H1 (cell line): ENCODE data around the gene LDLRAD4. TPM values are rescaled to one million over a fixed set of nuclear protein-coding genes. Genes with fewer than 3 reads are reported as not detected.

Source experiments
- CTCF ChIA-PET: fragments of 300-600 bp; sonication (Branson Sonifier 250); formaldehyde crosslinking; loops from one replicate; lab custom pipeline; 2021; ENCODE audit not compliant: partially characterized antibody; lab: Charles Lee
- POLR2A ChIA-PET: fragments of 300-600 bp; sonication (Branson Sonifier 250); formaldehyde crosslinking; loops from one replicate; lab custom pipeline; 2021; ENCODE audit warnings: inconsistent platforms; ENCODE audit not compliant: partially characterized antibody; lab: Charles Lee
- DNase-seq, 2 experiments: peaks; one replicate each; pipeline versions ENCODE4 v3.0.0 to v3.0.0-alpha.2; 2010 to 2022; ENCODE audit warnings: low spot score in 2 of 2, low read depth in 1 of 2, mixed read lengths in 1 of 2
- FAIRE-seq: peaks from 2 replicates; lab custom pipeline; 2011; peaks lifted over from hg19 to GRCh38; lab: Jason Lieb, UNC
- H2AFZ ChIP-seq: 2 replicates; pipeline ENCODE4 v1.8.1; 2012; ENCODE audit warnings: low read length, inconsistent platforms
- H2AK5ac ChIP-seq: 2 replicates; pipeline ENCODE4 v1.6.1; 2013; ENCODE audit warnings: low read depth, low read length
- H2BK120ac ChIP-seq: replicated peaks from 2 replicates; pipeline ENCODE3; 2013; ENCODE audit warnings: low read depth, low read length, inconsistent platforms
- H2BK12ac ChIP-seq: 2 replicates; pipeline ENCODE4 v1.6.1; 2013; ENCODE audit warnings: low read depth, low read length
- H2BK15ac ChIP-seq: 2 replicates; pipeline ENCODE4 v1.6.1; 2013; ENCODE audit warnings: low read length
- H2BK20ac ChIP-seq: 2 replicates; pipeline ENCODE4 v1.6.1; 2013; ENCODE audit warnings: low read length
- H2BK5ac ChIP-seq: 2 replicates; pipeline ENCODE4 v1.6.1; 2013; ENCODE audit warnings: low read depth, low read length
- H3K14ac ChIP-seq: 2 replicates; pipeline ENCODE4 v1.6.1; 2013; ENCODE audit warnings: inconsistent platforms; ENCODE audit not compliant: insufficient read length
- H3K18ac ChIP-seq: 2 replicates; pipeline ENCODE4 v1.6.1; 2013; ENCODE audit warnings: low read length; ENCODE audit errors: extremely low read depth
- H3K23ac ChIP-seq: 2 replicates; pipeline ENCODE4 v1.6.1; 2013; ENCODE audit warnings: inconsistent platforms; ENCODE audit not compliant: insufficient read length
- H3K23me2 ChIP-seq: 2 replicates; pipeline ENCODE4 v1.6.1; 2013; ENCODE audit warnings: low read depth, low read length
- H3K27ac ChIP-seq: 2 replicates; pipeline ENCODE4 v1.6.1; 2011; ENCODE audit warnings: low read depth, low read length, inconsistent platforms
- H3K27me3 ChIP-seq, 4 experiments: replicated peaks in 1 of 4; 1 replicate in 1 of 4; 2 replicates in 3 of 4; pipeline versions ENCODE4 v1.6.1 to v1.8.1; 2011 to 2013; ENCODE audit warnings: low read length in 3 of 4, mild to moderate bottlenecking in 3 of 4, inconsistent platforms in 2 of 4, mixed read lengths in 2 of 4, moderate library complexity in 1 of 4; ENCODE audit not compliant: control insufficient read depth in 3 of 4, insufficient read depth in 3 of 4; ENCODE audit errors: extremely low read depth in 1 of 4
- H3K36me3 ChIP-seq, 4 experiments: 2 replicates each; pipeline versions ENCODE4 v1.6.1 to v1.8.1; 2011 to 2013; ENCODE audit warnings: mild to moderate bottlenecking in 4 of 4, low read length in 3 of 4, moderate library complexity in 2 of 4, control low read depth in 1 of 4, inconsistent platforms in 1 of 4; ENCODE audit not compliant: insufficient read depth in 4 of 4, control insufficient read depth in 2 of 4
- H3K4ac ChIP-seq: replicated peaks from 2 replicates; pipeline ENCODE3; 2013; ENCODE audit warnings: low read length, low read depth, mixed read lengths, inconsistent platforms; ENCODE audit not compliant: insufficient read length
- H3K4me1 ChIP-seq, 4 experiments: replicated peaks in 1 of 4; 1 replicate in 1 of 4; 2 replicates in 3 of 4; pipeline versions ENCODE4 v1.6.1 to v1.8.1; 2011 to 2013; ENCODE audit warnings: low read length in 3 of 4, inconsistent platforms in 2 of 4, mixed read lengths in 1 of 4; ENCODE audit not compliant: insufficient read depth in 4 of 4, control insufficient read depth in 3 of 4
- H3K4me2 ChIP-seq, 2 experiments: 2 replicates each; pipeline versions ENCODE4 v1.6.1 to v1.8.1; 2011 to 2013; ENCODE audit warnings: low read depth in 2 of 2, low read length in 2 of 2, control low read depth in 1 of 2, inconsistent platforms in 1 of 2, mild to moderate bottlenecking in 1 of 2; ENCODE audit not compliant: insufficient read depth in 1 of 2
- H3K4me3 ChIP-seq, 4 experiments: fragments of 200-600, 300-600 bp in 1 of 4; sonication (generic), shearing (Covaris generic), sonication (Bioruptor Twin) in 1 of 4; 2 replicates each; pipeline versions ENCODE4 v1.5.1 to v1.8.1; 2011 to 2016; ENCODE audit warnings: low read length in 4 of 4, low read depth in 3 of 4, control low read depth in 2 of 4, inconsistent platforms in 2 of 4, mild to moderate bottlenecking in 2 of 4, mixed read lengths in 1 of 4, moderate library complexity in 1 of 4; ENCODE audit not compliant: insufficient read depth in 2 of 4; ENCODE audit errors: extremely low read depth in 1 of 4
- H3K56ac ChIP-seq: replicated peaks from 2 replicates; pipeline ENCODE3; 2013; ENCODE audit warnings: low read depth, mild to moderate bottlenecking, mixed read lengths, low read length, inconsistent platforms; ENCODE audit not compliant: insufficient read length
- H3K79me1 ChIP-seq: 2 replicates; pipeline ENCODE4 v1.6.1; 2013; ENCODE audit warnings: low read depth, low read length, control low read depth
- H3K79me2 ChIP-seq, 2 experiments: 2 replicates each; pipeline versions ENCODE4 v1.6.1 to v1.8.1; 2012 to 2013; ENCODE audit warnings: low read length in 2 of 2, mild to moderate bottlenecking in 2 of 2, inconsistent platforms in 1 of 2; ENCODE audit not compliant: insufficient read depth in 2 of 2, control insufficient read depth in 1 of 2
- H3K9ac ChIP-seq, 4 experiments: replicated peaks in 1 of 4; 1 replicate in 1 of 4; 2 replicates in 3 of 4; pipeline versions ENCODE4 v1.6.1 to v1.8.1; 2011 to 2013; ENCODE audit warnings: low read depth in 3 of 4, low read length in 3 of 4, control low read depth in 2 of 4, mild to moderate bottlenecking in 2 of 4, moderate library complexity in 2 of 4, inconsistent platforms in 1 of 4; ENCODE audit errors: extremely low read depth in 1 of 4
- H3K9me3 ChIP-seq, 2 experiments: 2 replicates each; pipeline versions ENCODE4 v1.6.1 to v1.8.1; 2012 to 2013; ENCODE audit warnings: mild to moderate bottlenecking in 2 of 2, moderate library complexity in 2 of 2, control low read depth in 1 of 2, inconsistent platforms in 1 of 2, low read depth in 1 of 2, low read length in 1 of 2, mixed read lengths in 1 of 2; ENCODE audit not compliant: insufficient read depth in 2 of 2
- H4K20me1 ChIP-seq, 2 experiments: replicated peaks in 1 of 2; 2 replicates each; pipeline versions ENCODE3 to v1.8.1; 2011 to 2013; ENCODE audit warnings: inconsistent platforms in 2 of 2, low read length in 2 of 2, mild to moderate bottlenecking in 1 of 2; ENCODE audit not compliant: insufficient read depth in 2 of 2, control insufficient read depth in 1 of 2
- H4K5ac ChIP-seq: 2 replicates; pipeline ENCODE4 v1.6.1; 2013; ENCODE audit warnings: low read length, low read depth, mixed read lengths, inconsistent platforms; ENCODE audit not compliant: insufficient read length
- H4K8ac ChIP-seq: 2 replicates; pipeline ENCODE4 v1.8.0; 2013; ENCODE audit warnings: mild to moderate bottlenecking, moderate library complexity, low read length, inconsistent platforms; ENCODE audit not compliant: insufficient read depth; ENCODE audit errors: extremely low read depth
- H4K91ac ChIP-seq: replicated peaks from 2 replicates; pipeline ENCODE3; 2013; ENCODE audit warnings: low read length, mixed read lengths, inconsistent platforms; ENCODE audit not compliant: insufficient read length
- CEBPB ChIP-seq: IDR thresholded peaks from 2 replicates; pipeline ENCODE4 v1.6.1; 2012; ENCODE audit warnings: low read depth, low read length
- CTCF ChIP-seq, 3 experiments: IDR thresholded peaks; 1 replicate in 2 of 3; 2 replicates in 1 of 3; pipeline versions ENCODE4 v1.5.1 to v1.6.1; 2011; ENCODE audit warnings: low read length in 3 of 3, mild to moderate bottlenecking in 3 of 3, inconsistent platforms in 2 of 3, low read depth in 1 of 3, moderate library complexity in 1 of 3; ENCODE audit not compliant: insufficient read depth in 1 of 3; ENCODE audit errors: control extremely low read depth in 1 of 3
- E2F6 ChIP-seq: IDR thresholded peaks from 2 replicates; pipeline ENCODE4 v1.6.1; 2012; ENCODE audit warnings: inconsistent platforms
- FOSL1 ChIP-seq: IDR thresholded peaks from 2 replicates; pipeline ENCODE4 v1.6.1; 2011; ENCODE audit warnings: mild to moderate bottlenecking, low read depth, low read length, moderate library complexity; ENCODE audit not compliant: insufficient read depth
- RAD21 ChIP-seq, 2 experiments: IDR thresholded peaks in 1 of 2; conservative IDR thresholded peaks in 1 of 2; 2 replicates each; pipeline ENCODE4 v1.6.1; 2011; ENCODE audit warnings: low read depth in 2 of 2, low read length in 2 of 2, improper control_type of control experiment in 1 of 2, inconsistent platforms in 1 of 2, mild to moderate bottlenecking in 1 of 2, moderate library complexity in 1 of 2
- RFX5 ChIP-seq: IDR thresholded peaks from 2 replicates; pipeline ENCODE4 v1.6.1; 2011; ENCODE audit warnings: low read depth, low read length, improper control_type of control experiment, borderline replicate concordance
- TAF1 ChIP-seq: IDR thresholded peaks from 2 replicates; pipeline ENCODE4 v1.6.1; 2011; ENCODE audit warnings: mild to moderate bottlenecking, low read depth, low read length
- TEAD4 ChIP-seq: IDR thresholded peaks from 2 replicates; pipeline ENCODE4 v1.6.1; 2012; ENCODE audit warnings: low read depth, low read length, inconsistent platforms, mixed read lengths
- ZNF274 ChIP-seq: IDR thresholded peaks from 2 replicates; pipeline ENCODE4 v1.7.0; 2012; ENCODE audit warnings: low read length, borderline replicate concordance; ENCODE audit errors: extremely low read depth
- WGBS, 2 experiments: shearing (Covaris generic) in 1 of 2; methylation state at CpG; one replicate each; pipeline versions ENCODE4 v1.1.6 to v1.1.7; 2013 to 2015; ENCODE audit warnings: low lambda C conversion rate in 2 of 2, mixed read lengths in 2 of 2, inconsistent platforms in 1 of 2, low coverage in 1 of 2, missing lambda C conversion rate in 1 of 2; ENCODE audit not compliant: insufficient replicate concordance in 2 of 2, insufficient coverage in 1 of 2, insufficient read length in 1 of 2; ENCODE audit errors: extremely low coverage in 1 of 2, missing lambda C conversion rate in 1 of 2; 5-methylcytosine and 5-hydroxymethylcytosine counted together
- polyA plus RNA-seq, 7 experiments: library from polyadenylated mRNA; depleted of rRNA in 3 of 7; stranded (reverse) in 5 of 7; unstranded in 2 of 7; fragments of >200 nt in 5 of 7; fragments of 200-250 nt in 2 of 7; gene quantifications; 1 replicate in 5 of 7; 2 replicates in 1 of 7; 4 replicates in 1 of 7; pipeline versions ENCODE4 v1.2.1 to v1.2.3, GENCODE V29; 2011 to 2013; ENCODE audit warnings: missing spikeins in 2 of 7, mixed read lengths in 2 of 7
- total RNA-seq: library from RNA; stranded (reverse); fragmentation: NEBNext Ultra II Directional; extraction: Animal tissue kit (Norgen Biotek cat#: 25700); gene quantifications from 2 replicates; pipeline ENCODE4 v1.2.1, GENCODE V29; 2021
- TF ChIP-seq, protein P1 (sequence below): IDR thresholded peaks from 2 replicates; pipeline ENCODE4 v1.6.1; 2012; ENCODE audit warnings: inconsistent platforms

LDLRAD4 gene
- total and polyA plus RNA-seq, 2 of the 8 experiments (the other 6 are each of a cell fraction or from before 2014, with no cell fraction given) = 0.77 to 1.4 TPM

DNA sequence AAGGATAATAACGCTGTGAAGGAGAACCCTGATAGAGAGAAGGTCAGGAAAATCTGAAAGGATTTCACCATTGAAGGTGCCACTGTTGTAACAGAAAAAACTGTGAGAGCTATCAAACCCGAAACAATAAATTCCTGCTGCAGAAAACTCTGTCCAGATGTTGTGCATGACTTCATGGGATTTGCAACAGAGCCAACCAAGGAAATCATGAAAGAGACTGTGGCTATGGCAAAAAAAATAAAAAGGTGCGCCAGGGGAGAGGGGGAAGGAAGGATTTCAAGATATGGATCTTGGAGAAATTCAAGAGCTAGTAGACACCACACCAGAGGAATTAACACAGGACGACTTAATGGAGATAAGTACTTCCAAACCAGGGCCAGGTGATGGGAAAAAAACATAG, 88.0 kb downstream of the LDLRAD4 start:
- Histone ChIP-seq H4K91ac (no peak overlapping the region), H3K79me1 (no peaks in the 10 kb centered on the region), H2BK120ac (no peak overlapping the region), H3K14ac (no peak overlapping the region), H2AK5ac (no peak overlapping the region), H4K20me1 (peaks cover 0 to 3% of the 10 kb centered on the region in 2 experiments), H2BK5ac (no peak overlapping the region), H3K18ac (no peak overlapping the region), H3K79me2 (no peaks in the 10 kb centered on the region), H4K5ac (no peak overlapping the region), H3K27me3 (no peaks in the 10 kb centered on the region), H2AFZ (no peak overlapping the region), H3K4ac (no peak overlapping the region), H3K4me2 (no peak overlapping the region), H3K56ac (no peak overlapping the region), H3K23ac (no peak overlapping the region), H3K23me2 (no peaks in the 10 kb centered on the region; the same call in 1 of the 2 replicates), H2BK20ac (no peak overlapping the region), H3K9ac (no peak overlapping the region), H3K9me3 (no peaks in the 10 kb centered on the region), H4K8ac (no peak overlapping the region), H3K4me1 (peaks cover 0 to 5% (median 2%) of the 10 kb centered on the region in 4 experiments; a peak in 2 of 7 replicates), H3K27ac (no peak overlapping the region), H3K36me3 (no peaks in the 10 kb centered on the region), H2BK12ac (no peak overlapping the region), H3K4me3 (no peak overlapping the region), H2BK15ac (no peak overlapping the region)
- POLR2A ChIA-PET = interaction anchor here (0.8 kb wide), 1 partner anchor 792 kb away, joined by 3 read pairs; no protein-coding TSS in a partner anchor
- FAIRE-seq (no peak), DNase-seq (no peak)
- CTCF ChIA-PET = interaction anchor here (1.6 kb wide), 1 partner anchor 219 kb away, joined by 3 read pairs; no protein-coding TSS in a partner anchor
- WGBS, 2 experiments = 78% methylated on average over 4 of the region's 4 CpGs; no CpG with 5 or more reads in 1 of the 2 experiments
- TF ChIP-seq, protein P1, sequence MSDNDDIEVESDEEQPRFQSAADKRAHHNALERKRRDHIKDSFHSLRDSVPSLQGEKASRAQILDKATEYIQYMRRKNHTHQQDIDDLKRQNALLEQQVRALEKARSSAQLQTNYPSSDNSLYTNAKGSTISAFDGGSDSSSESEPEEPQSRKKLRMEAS = no peak
- TF ChIP-seq TEAD4 = no peak
- no peak for TF ChIP-seq CTCF (IDR thresholded peaks at IDR 0.05; ENCODE audit: control extremely low read depth in 1 of 3, insufficient read depth in 1 of 3, low read depth in 1 of 3, low read length in 3 of 3)
- TF ChIP-seq RFX5 = no peak
- TF ChIP-seq ZNF274 = no peak
- TF ChIP-seq E2F6 = no peak
- no peak for TF ChIP-seq CEBPB
- no peak for TF ChIP-seq RAD21 (IDR thresholded peaks at IDR 0.05 in 1 of 2, conservative IDR thresholded peaks at IDR 0.05 in 1 of 2; ENCODE audit: low read depth in 2 of 2, low read length in 2 of 2)
- TF ChIP-seq FOSL1 = no peak
- no peak for TF ChIP-seq TAF1
